ENCODE measurements around the gene VSIG4.

The VSIG4 gene

GRCh38 chrX:66036231-66036630 is 3.6 kb downstream of the VSIG4 start:
- TF ChIP-seq POLR2A (IDR thresholded peaks at IDR 0.05; ENCODE audit: extremely low read depth, insufficient read length), result no peak
- TF ChIP-seq, protein P1, sequence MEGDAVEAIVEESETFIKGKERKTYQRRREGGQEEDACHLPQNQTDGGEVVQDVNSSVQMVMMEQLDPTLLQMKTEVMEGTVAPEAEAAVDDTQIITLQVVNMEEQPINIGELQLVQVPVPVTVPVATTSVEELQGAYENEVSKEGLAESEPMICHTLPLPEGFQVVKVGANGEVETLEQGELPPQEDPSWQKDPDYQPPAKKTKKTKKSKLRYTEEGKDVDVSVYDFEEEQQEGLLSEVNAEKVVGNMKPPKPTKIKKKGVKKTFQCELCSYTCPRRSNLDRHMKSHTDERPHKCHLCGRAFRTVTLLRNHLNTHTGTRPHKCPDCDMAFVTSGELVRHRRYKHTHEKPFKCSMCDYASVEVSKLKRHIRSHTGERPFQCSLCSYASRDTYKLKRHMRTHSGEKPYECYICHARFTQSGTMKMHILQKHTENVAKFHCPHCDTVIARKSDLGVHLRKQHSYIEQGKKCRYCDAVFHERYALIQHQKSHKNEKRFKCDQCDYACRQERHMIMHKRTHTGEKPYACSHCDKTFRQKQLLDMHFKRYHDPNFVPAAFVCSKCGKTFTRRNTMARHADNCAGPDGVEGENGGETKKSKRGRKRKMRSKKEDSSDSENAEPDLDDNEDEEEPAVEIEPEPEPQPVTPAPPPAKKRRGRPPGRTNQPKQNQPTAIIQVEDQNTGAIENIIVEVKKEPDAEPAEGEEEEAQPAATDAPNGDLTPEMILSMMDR (IDR thresholded peaks at IDR 0.05; ENCODE audit: low read depth, low read length), result no peak
- TF ChIP-seq, protein P2, sequence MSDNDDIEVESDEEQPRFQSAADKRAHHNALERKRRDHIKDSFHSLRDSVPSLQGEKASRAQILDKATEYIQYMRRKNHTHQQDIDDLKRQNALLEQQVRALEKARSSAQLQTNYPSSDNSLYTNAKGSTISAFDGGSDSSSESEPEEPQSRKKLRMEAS (IDR thresholded peaks at IDR 0.05; ENCODE audit: low read depth, low read length), result no peak
- no peak for TF ChIP-seq MYC (IDR thresholded peaks at IDR 0.05; ENCODE audit: low read depth, low read length)
- no peak for DNase-seq (ENCODE audit: low read depth)
- no peak overlapping the region for H3K4me3 ChIP-seq (ENCODE audit: low read depth, low read length)

- TF ChIP-seq, protein P1 (IDR thresholded peaks at IDR 0.05; ENCODE audit: low read depth, low read length), result no peak
- no peak for TF ChIP-seq POLR2A (IDR thresholded peaks at IDR 0.05; ENCODE audit: extremely low read depth, insufficient read length)
- TF ChIP-seq, protein P2 (IDR thresholded peaks at IDR 0.05; ENCODE audit: low read depth, low read length), result no peak
- TF ChIP-seq MYC (IDR thresholded peaks at IDR 0.05; ENCODE audit: low read depth, low read length), result no peak
- DNase-seq (ENCODE audit: low read depth), result no peak
- no peak overlapping the region for H3K4me3 ChIP-seq (ENCODE audit: low read depth, low read length)
These were observed 4.2 kb downstream of the VSIG4 start for GRCh38 chrX:66035667-66036066.

- H3K4me3 ChIP-seq (ENCODE audit: low read depth, low read length), result no peak overlapping the region
- TF ChIP-seq, protein P2 (IDR thresholded peaks at IDR 0.05; ENCODE audit: low read depth, low read length), result no peak
- TF ChIP-seq, protein P1 (IDR thresholded peaks at IDR 0.05; ENCODE audit: low read depth, low read length), result peak; percentile 69
- TF ChIP-seq POLR2A (IDR thresholded peaks at IDR 0.05; ENCODE audit: extremely low read depth, insufficient read length), result no peak
- DNase-seq (ENCODE audit: low read depth), result peak; percentile 72
These were observed 9.2 kb downstream of the VSIG4 start for GRCh38 chrX:66030505-66031317.

- DNase-seq (ENCODE audit: low read depth), result no peak
- H3K4me3 ChIP-seq (ENCODE audit: low read depth, low read length), result no peak overlapping the region
- TF ChIP-seq MYC (IDR thresholded peaks at IDR 0.05; ENCODE audit: low read depth, low read length) (no peak), POLR2A (IDR thresholded peaks at IDR 0.05; ENCODE audit: extremely low read depth, insufficient read length) (no peak)
- TF ChIP-seq, protein P2 (IDR thresholded peaks at IDR 0.05; ENCODE audit: low read depth, low read length), result no peak
- TF ChIP-seq, protein P1 (IDR thresholded peaks at IDR 0.05; ENCODE audit: low read depth, low read length), result no peak
These were observed 10.9 kb downstream of the VSIG4 start for GRCh38 chrX:66028936-66029335.

DNA sequence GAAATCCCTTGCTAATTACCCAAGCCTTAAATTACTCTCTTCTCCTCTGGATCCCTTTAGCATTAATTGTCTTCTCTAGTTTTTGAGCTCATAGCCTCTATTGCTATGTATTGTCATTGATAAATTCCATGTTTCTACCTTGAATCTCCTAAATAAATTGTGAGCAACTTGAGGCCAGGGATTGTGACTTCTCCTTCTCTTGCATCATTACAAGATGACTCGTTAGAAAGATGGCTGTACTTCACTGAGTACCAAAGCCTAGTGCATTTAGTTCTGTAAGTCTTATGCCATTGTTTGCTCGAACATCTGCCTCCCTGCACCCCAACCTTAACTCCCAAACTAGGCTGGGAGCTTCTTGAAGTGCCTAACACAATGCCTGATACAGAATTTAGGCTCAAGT is 15.3 kb downstream of the VSIG4 start:
- TF ChIP-seq, protein P1 (IDR thresholded peaks at IDR 0.05; ENCODE audit: low read depth, low read length), result no peak
- no peak for TF ChIP-seq MYC (IDR thresholded peaks at IDR 0.05; ENCODE audit: low read depth, low read length)
- TF ChIP-seq, protein P2 (IDR thresholded peaks at IDR 0.05; ENCODE audit: low read depth, low read length), result no peak
- TF ChIP-seq POLR2A (IDR thresholded peaks at IDR 0.05; ENCODE audit: extremely low read depth, insufficient read length), result no peak
- DNase-seq (ENCODE audit: low read depth), result peak; percentile 51
- no peak overlapping the region for H3K4me3 ChIP-seq (ENCODE audit: low read depth, low read length)
